Suprapubic skin (tissue), 3 donors: ENCODE data around the gene WDR4.

Source experiments
- EP300 ChIP-seq: sonication (generic); formaldehyde crosslinking; IDR thresholded peaks from one replicate; pipeline ENCODE4 v1.6.1; 2017; ENCODE audit warnings: antibody characterized with exemption
- POLR2A ChIP-seq, 2 donors: fragments of 450-650 bp; IDR thresholded peaks; one replicate each; pipeline ENCODE4 v1.6.1; 2017; ENCODE audit warnings: antibody characterized with exemption in 2 of 2, mild to moderate bottlenecking in 2 of 2, moderate library complexity in 2 of 2
- TF ChIP-seq, protein P1 (sequence below), 2 donors: fragments of 200-600 bp in 1 of 2; fragments of 450-650 bp in 1 of 2; sonication (generic) in 1 of 2; IDR thresholded peaks; one replicate each; pipeline ENCODE4 v1.5.1; 2016 to 2019; ENCODE audit warnings: antibody characterized with exemption in 2 of 2, mild to moderate bottlenecking in 1 of 2, moderate library complexity in 1 of 2

DNA sequence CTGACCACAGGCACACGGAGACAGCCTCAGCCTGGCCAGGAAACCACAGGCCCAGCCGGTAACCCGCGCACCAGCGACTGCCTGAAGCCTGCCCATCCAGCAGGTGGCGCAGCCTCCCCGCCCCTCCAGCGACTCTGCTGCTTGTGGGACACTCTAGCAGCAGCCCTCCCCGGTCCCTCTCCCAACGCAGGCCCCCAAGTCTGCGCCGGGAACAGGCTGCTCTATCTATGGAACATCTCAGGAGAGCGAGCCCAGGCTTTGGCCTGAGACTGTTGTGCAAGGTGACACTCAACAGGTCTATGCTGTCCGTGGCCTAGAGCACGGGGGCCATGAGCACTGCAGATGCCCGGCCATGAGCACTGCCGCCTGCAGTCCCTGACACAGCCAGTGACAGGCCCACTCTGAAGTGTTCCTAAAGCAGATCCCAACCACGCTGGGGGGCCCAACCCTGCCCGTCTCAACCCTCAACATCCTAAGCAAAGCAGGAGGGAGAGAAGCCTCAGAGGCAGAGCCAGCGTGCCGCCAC lies 28.4 kb downstream of the WDR4 start:
- TF ChIP-seq EP300, result no peak
- TF ChIP-seq, protein P1, sequence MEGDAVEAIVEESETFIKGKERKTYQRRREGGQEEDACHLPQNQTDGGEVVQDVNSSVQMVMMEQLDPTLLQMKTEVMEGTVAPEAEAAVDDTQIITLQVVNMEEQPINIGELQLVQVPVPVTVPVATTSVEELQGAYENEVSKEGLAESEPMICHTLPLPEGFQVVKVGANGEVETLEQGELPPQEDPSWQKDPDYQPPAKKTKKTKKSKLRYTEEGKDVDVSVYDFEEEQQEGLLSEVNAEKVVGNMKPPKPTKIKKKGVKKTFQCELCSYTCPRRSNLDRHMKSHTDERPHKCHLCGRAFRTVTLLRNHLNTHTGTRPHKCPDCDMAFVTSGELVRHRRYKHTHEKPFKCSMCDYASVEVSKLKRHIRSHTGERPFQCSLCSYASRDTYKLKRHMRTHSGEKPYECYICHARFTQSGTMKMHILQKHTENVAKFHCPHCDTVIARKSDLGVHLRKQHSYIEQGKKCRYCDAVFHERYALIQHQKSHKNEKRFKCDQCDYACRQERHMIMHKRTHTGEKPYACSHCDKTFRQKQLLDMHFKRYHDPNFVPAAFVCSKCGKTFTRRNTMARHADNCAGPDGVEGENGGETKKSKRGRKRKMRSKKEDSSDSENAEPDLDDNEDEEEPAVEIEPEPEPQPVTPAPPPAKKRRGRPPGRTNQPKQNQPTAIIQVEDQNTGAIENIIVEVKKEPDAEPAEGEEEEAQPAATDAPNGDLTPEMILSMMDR (IDR thresholded peaks at IDR 0.05), result peak; percentile 4 to 22
- TF ChIP-seq POLR2A (IDR thresholded peaks at IDR 0.05), result no peak
